Coronary artery (tissue), 2 donors: Measurements from ENCODE around the gene NR2F1-AS1.
A peak's percentile ranks its signal among the peaks of the same experiment; 100 is the strongest.

ENCODE experiments used
- DNase-seq: peaks from one replicate; pipeline ENCODE4 v3.0.0-alpha.2; 2017; ENCODE audit warnings: low spot score
- H3K27ac ChIP-seq, 2 donors: fragments of 200-600 bp; sonication (generic); one replicate each; pipeline ENCODE4 v1.5.1; 2016 to 2019
- H3K4me3 ChIP-seq: fragments of 200-600 bp; sonication (generic); 2 replicates; pipeline ENCODE4 v1.5.1; 2016; ENCODE audit warnings: mild to moderate bottlenecking, moderate library complexity
- TF ChIP-seq, protein P1 (sequence below): fragments of 200-600 bp; sonication (generic); IDR thresholded peaks from one replicate; pipeline ENCODE4 v1.5.1; 2019; ENCODE audit warnings: antibody characterized with exemption

The NR2F1-AS1 gene

DNA sequence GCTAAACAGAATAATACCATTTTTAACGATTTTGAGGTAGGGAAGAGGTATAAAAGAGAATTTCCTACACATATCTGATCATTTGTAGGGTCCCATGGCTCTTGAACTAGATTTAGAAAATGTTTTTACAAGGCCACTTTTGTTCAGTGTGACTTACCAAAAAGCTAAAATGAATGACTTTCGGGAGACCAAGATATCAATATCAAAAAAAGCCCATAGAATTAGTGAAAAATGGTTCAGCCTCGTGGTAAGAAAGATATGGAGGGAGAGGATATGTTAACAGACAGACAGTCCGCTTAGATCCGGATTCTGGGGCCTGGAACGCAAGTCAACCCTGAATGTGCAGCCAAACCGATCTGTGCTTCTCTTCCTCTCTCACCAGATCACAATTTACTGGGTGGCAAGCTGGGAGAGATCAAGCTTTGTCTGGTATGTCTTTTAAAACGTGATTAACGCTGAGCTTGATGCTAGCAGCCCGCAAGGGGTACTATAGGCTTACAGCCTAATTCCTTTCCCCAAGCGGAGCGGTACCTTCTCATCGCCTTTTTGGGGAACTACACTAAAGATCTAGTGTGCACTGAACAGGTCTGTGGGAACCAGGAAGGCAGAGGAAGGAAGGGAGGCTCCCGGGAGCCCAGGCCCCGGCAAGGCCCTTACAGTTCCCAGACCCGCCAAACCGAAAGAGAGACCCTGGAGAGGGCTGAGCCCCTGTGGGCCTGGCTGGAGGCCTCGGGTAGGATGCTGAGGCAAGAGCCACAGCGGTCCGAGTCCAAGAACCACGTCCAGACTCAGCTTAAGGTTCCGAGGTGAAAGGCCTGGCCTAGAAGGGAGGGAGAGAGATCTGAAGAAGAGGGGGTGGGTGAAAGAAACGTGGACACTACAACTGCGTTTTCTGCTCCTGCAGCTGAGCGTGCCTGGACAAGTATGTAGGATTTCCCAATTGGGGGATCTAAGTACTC, 2.9 kb downstream of the NR2F1-AS1 start:
- H3K4me3 ChIP-seq = no peak overlapping the region
- DNase-seq = no peak
- TF ChIP-seq, protein P1, sequence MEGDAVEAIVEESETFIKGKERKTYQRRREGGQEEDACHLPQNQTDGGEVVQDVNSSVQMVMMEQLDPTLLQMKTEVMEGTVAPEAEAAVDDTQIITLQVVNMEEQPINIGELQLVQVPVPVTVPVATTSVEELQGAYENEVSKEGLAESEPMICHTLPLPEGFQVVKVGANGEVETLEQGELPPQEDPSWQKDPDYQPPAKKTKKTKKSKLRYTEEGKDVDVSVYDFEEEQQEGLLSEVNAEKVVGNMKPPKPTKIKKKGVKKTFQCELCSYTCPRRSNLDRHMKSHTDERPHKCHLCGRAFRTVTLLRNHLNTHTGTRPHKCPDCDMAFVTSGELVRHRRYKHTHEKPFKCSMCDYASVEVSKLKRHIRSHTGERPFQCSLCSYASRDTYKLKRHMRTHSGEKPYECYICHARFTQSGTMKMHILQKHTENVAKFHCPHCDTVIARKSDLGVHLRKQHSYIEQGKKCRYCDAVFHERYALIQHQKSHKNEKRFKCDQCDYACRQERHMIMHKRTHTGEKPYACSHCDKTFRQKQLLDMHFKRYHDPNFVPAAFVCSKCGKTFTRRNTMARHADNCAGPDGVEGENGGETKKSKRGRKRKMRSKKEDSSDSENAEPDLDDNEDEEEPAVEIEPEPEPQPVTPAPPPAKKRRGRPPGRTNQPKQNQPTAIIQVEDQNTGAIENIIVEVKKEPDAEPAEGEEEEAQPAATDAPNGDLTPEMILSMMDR = no peak
- no peak overlapping the region for H3K27ac ChIP-seq

DNA sequence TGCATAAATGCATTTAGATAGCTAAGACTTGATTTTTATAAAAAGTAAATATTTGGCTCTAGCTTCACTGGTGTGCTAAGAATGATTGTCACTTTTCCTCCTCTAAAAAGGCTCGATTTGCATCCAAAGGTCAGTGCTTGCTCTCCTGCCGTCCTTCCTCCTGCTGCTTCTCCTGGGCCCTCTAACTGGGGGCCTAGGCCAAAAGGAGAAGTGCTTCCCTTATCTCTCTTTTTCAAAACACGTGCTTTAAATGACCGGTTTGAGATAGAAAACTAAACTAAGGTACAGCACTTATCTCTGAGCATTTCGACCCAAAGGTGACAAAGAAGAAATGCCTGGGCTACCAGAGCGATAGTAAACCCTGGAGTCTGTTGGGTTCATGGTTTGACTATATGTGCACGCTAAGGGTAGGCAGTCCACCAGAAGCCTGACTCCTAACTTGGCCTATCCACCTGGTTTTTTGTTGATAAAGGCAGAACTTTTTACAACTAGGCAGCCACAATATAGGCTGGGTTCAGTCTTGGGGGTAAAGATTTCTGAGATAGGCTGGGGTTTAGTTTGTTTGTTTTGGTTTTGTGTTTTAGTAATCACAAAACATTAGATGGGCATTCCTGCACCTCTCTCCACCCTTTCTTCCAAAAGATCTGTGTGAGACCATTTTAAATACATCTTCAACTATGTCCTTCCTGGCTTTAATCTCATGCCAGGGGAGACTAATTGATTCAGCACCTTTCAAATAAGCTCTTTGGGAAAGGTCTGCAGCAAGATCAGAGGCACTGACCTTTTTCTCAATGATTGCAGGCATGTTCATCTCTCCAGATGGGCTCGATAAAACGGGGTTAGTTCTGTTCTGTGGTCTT, 3.8 kb downstream of the NR2F1-AS1 start:
- TF ChIP-seq, protein P1 = no peak
- DNase-seq = no peak
- H3K27ac ChIP-seq = no peak overlapping the region
- no peak overlapping the region for H3K4me3 ChIP-seq

DNA sequence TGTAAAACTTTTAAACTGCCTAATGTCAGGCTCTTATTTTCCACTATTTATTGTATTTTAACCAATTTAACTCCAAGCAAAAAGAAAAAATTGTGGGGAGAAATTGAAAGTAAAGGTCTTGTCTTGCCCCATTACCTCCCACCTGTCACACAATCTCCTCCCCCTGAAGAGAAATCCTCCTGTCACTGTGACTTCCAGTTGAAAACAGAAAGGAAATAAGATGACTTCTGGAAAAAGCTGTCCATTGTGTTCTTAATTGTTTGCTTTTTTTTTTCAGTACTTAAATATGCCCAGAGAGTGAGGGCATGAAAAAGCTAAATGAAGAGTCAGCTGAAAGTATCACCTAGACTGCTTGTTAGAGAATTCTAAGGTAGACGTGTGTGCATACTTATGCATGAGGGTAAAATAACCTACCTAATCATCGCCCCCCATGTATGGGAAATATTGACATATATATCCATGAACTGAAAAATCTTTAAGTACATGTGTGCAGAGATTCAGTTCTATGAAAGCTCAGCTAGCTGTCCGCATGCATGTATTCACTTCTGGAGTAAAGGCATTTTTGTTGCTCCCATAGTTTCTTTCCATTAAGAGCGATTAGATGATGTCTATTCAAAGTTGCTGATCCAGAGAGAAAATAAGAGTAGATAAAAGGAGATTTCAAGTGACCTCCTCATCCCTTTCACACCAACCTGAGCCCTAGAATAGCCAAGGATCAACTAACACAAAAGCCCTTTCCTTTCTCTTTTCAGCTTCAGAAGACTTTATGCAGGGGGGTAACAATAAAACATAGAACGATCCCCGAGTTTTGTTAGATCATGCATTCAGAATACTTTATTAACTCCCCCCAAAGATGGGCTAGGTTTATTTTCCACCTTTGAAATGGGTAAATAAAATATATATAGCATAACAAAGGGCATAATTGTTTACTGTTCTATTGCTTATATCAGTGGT, 5.3 kb downstream of the NR2F1-AS1 start:
- TF ChIP-seq, protein P1 = no peak
- no peak for DNase-seq
- no peak overlapping the region for H3K4me3 ChIP-seq

DNA sequence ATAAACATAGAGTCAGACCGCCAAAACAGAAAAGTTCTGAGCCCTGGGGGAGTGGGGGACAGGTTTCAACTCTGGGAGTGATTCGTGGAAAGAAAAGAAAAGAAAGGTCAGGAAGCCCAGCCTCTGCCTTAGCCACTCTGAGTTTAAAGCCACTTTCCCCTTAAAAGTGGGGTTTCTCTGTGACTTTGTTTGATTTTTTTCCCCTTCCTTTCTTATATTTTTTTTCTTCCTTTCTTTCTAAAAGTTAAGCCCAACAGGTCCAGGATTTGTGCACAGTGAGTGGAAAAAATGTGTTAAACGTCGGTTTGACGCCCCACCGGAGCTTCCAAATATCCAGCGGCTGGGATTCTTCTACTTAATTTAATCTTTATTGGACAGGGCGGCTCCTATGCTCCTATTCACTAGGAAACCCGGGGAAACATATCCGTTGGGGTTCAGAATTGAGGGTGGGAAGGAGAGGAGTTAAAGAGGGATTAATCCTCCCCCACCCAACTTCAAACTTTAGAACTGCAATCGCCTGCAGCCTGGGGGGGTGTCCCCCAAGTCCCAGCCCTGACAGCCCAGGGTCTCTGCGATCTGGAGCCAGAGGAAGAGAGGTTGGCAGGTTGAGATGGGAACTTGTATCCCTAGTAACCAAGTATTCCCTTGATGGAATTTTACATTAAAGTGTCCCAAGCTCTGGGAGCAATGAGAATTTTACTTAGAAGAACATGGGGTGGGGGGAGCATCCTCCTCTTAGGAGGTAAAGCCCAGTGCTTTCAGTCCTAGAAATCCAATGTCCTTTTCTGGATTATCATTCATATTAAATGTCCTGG, 6.3 kb downstream of the NR2F1-AS1 start:
- no peak for DNase-seq
- Histone ChIP-seq H3K4me3 (no peak overlapping the region), H3K27ac (no peak overlapping the region)
- TF ChIP-seq, protein P1 = no peak

More for the DNA sequence above, 5.3 kb downstream of the NR2F1-AS1 start:
- H3K27ac ChIP-seq = no peak overlapping the region

DNA sequence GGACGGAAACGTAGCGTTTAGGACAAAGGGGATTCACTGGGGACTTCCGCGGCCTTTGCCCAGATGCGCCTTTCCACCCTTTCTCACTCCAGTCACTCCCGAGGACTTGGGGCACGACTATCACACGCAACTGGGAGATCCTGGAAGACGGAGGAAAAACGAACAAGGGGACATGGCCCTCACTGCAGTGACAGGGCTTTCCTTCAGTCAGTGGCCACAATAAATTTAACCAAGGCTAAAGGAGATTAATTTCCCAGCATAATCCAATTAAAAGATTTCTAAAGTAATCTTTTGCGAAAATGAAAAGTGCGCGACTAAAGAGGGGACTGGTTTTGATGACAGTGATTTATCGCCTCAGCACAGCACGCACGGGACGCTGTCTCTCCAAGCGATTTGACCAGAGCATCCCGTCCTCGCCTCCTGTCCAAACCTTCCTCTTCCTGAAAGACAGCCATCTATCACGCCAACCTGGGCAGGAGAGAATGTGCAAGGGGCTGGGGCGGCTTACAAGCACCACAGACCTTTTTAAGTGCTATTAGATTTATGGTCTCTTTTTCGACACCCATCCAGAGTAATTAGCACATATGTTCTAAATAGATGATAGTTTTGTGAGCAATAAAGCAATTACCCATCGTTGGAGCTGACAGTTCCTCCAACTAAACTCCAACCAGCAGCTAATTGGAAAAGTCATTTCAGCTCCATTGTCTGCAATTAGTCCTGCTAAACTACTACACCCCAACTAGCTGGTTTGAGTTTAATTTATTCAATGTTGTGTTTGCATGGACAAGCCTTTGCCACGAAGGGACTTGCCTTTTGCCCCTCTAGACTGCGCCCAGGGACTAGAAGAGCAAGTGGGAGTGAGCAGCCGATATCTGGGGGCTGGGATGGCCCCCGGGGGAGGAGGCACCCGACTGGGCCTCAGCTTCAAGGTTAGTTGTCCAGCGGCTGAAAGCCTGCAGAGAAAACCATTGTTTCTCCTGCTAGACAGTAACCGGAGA, 7.4 kb downstream of the NR2F1-AS1 start:
- TF ChIP-seq, protein P1 = no peak
- Histone ChIP-seq H3K4me3 (peak overlapping the region; percentile 52), H3K27ac (no peak overlapping the region)
- DNase-seq = no peak
